Muscle layer of colon (tissue), 2 donors: ENCODE measurements around the gene SOX6.

Experiments used
- H3K27ac ChIP-seq: one replicate; pipeline ENCODE4 v1.7.0; 2013; ENCODE audit warnings: low read depth, mild to moderate bottlenecking, low read length, moderate library complexity
- H3K27me3 ChIP-seq, 2 donors: one replicate each; pipeline ENCODE4 v1.7.0; 2013; ENCODE audit warnings: low read length in 2 of 2, mild to moderate bottlenecking in 2 of 2; ENCODE audit not compliant: insufficient read depth in 2 of 2, control insufficient read depth in 1 of 2
- H3K36me3 ChIP-seq: one replicate; pipeline ENCODE4 v1.7.0; 2013; ENCODE audit warnings: mild to moderate bottlenecking, low read length; ENCODE audit not compliant: insufficient read depth
- H3K4me1 ChIP-seq: one replicate; pipeline ENCODE4 v1.7.0; 2013; ENCODE audit warnings: mild to moderate bottlenecking, low read length; ENCODE audit not compliant: insufficient read depth
- H3K4me3 ChIP-seq, 2 donors: one replicate each; pipeline ENCODE4 v1.7.0; 2013; ENCODE audit warnings: low read length in 2 of 2, low read depth in 1 of 2, mild to moderate bottlenecking in 1 of 2, moderate library complexity in 1 of 2
- H3K9ac ChIP-seq: one replicate; pipeline ENCODE4 v1.7.0; 2013; ENCODE audit warnings: low read length
- H3K9me3 ChIP-seq: one replicate; pipeline ENCODE4 v1.7.0; 2013; ENCODE audit warnings: mild to moderate bottlenecking, low read length
- donor health status: abdominal sarcoma.
- donor health status: Adenocarcinoma of cecum.

SOX6 gene

GRCh38 chr11:16363706-16364105 lies 7.4 kb upstream of the SOX6 start:
- H3K9ac ChIP-seq = no peak overlapping the region
- H3K27ac ChIP-seq = no peak overlapping the region
- no peaks in the 10 kb centered on the region for H3K27me3 ChIP-seq
- H3K4me3 ChIP-seq = no peak overlapping the region
- H3K4me1 ChIP-seq = peaks cover 1% of the 10 kb centered on the region
- no peaks in the 10 kb centered on the region for H3K36me3 ChIP-seq
- H3K9me3 ChIP-seq = no peaks in the 10 kb centered on the region

- Histone ChIP-seq H3K27me3 (no peaks in the 10 kb centered on the region), H3K9ac (no peak overlapping the region), H3K9me3 (no peaks in the 10 kb centered on the region), H3K4me1 (peaks cover 14% of the 10 kb centered on the region), H3K36me3 (no peaks in the 10 kb centered on the region), H3K4me3 (no peak overlapping the region), H3K27ac (no peak overlapping the region)
These were observed 4.9 kb upstream of the SOX6 start for GRCh38 chr11:16361108-16361865.

- H3K27ac ChIP-seq = no peak overlapping the region
- H3K9me3 ChIP-seq = no peaks in the 10 kb centered on the region
- H3K9ac ChIP-seq = no peak overlapping the region
- H3K4me1 ChIP-seq = peaks cover 20% of the 10 kb centered on the region
- H3K27me3 ChIP-seq = no peaks in the 10 kb centered on the region
- no peak overlapping the region for H3K4me3 ChIP-seq
- no peaks in the 10 kb centered on the region for H3K36me3 ChIP-seq
These were observed 3.0 kb upstream of the SOX6 start for GRCh38 chr11:16359369-16359768.

- Histone ChIP-seq H3K4me3 (no peak overlapping the region), H3K27me3 (no peaks in the 10 kb centered on the region), H3K36me3 (no peaks in the 10 kb centered on the region), H3K27ac (no peak overlapping the region), H3K9me3 (no peaks in the 10 kb centered on the region), H3K4me1 (peaks cover 20% of the 10 kb centered on the region), H3K9ac (no peak overlapping the region)
These were observed 2.4 kb upstream of the SOX6 start for GRCh38 chr11:16358726-16359125.

GRCh38 chr11:16357775-16358174 lies 1.4 kb upstream of the SOX6 start:
- no peaks in the 10 kb centered on the region for H3K36me3 ChIP-seq
- H3K27me3 ChIP-seq = no peaks in the 10 kb centered on the region
- no peak overlapping the region for H3K9ac ChIP-seq
- no peaks in the 10 kb centered on the region for H3K9me3 ChIP-seq
- H3K27ac ChIP-seq = no peak overlapping the region
- H3K4me1 ChIP-seq = peaks cover 20% of the 10 kb centered on the region
- no peak overlapping the region for H3K4me3 ChIP-seq

GRCh38 chr11:16356761-16357393 lies 531 bp upstream of the SOX6 start:
- H3K27me3 ChIP-seq = no peaks in the 10 kb centered on the region
- H3K36me3 ChIP-seq = no peaks in the 10 kb centered on the region
- no peaks in the 10 kb centered on the region for H3K9me3 ChIP-seq
- H3K4me3 ChIP-seq = no peak overlapping the region
- no peak overlapping the region for H3K27ac ChIP-seq
- no peak overlapping the region for H3K9ac ChIP-seq
- H3K4me1 ChIP-seq = peaks cover 20% of the 10 kb centered on the region

- Histone ChIP-seq H3K27me3 (no peaks in the 10 kb centered on the region), H3K9me3 (no peaks in the 10 kb centered on the region), H3K4me3 (no peak overlapping the region), H3K36me3 (no peaks in the 10 kb centered on the region), H3K27ac (no peak overlapping the region), H3K4me1 (peaks cover 15% of the 10 kb centered on the region), H3K9ac (no peak overlapping the region)
These were observed 3.6 kb downstream of the SOX6 start for GRCh38 chr11:16352707-16353106.

GRCh38 chr11:16350125-16350524 lies 6.2 kb downstream of the SOX6 start:
- no peak overlapping the region for H3K27ac ChIP-seq
- H3K27me3 ChIP-seq = no peaks in the 10 kb centered on the region
- H3K9me3 ChIP-seq = no peaks in the 10 kb centered on the region
- no peaks in the 10 kb centered on the region for H3K4me1 ChIP-seq
- H3K4me3 ChIP-seq = no peak overlapping the region
- no peaks in the 10 kb centered on the region for H3K36me3 ChIP-seq
- no peak overlapping the region for H3K9ac ChIP-seq

GRCh38 chr11:16347928-16348685 lies 8.2 kb downstream of the SOX6 start:
- Histone ChIP-seq H3K27ac (no peak overlapping the region), H3K27me3 (no peaks in the 10 kb centered on the region)

GRCh38 chr11:16346975-16347374 lies 9.4 kb downstream of the SOX6 start:
- H3K9ac ChIP-seq = no peak overlapping the region

More at GRCh38 chr11:16347928-16348685, 8.2 kb downstream of the SOX6 start:
- Histone ChIP-seq H3K9me3 (no peaks in the 10 kb centered on the region), H3K4me1 (no peaks in the 10 kb centered on the region), H3K36me3 (no peaks in the 10 kb centered on the region), H3K9ac (no peak overlapping the region), H3K4me3 (no peak overlapping the region)

GRCh38 chr11:16341853-16342252 lies 14.5 kb downstream of the SOX6 start:
- H3K4me1 ChIP-seq = no peaks in the 10 kb centered on the region
- no peak overlapping the region for H3K9ac ChIP-seq
- H3K9me3 ChIP-seq = no peaks in the 10 kb centered on the region
- no peak overlapping the region for H3K27ac ChIP-seq
- no peak overlapping the region for H3K4me3 ChIP-seq
- H3K36me3 ChIP-seq = no peaks in the 10 kb centered on the region
- H3K27me3 ChIP-seq = no peaks in the 10 kb centered on the region

More at GRCh38 chr11:16346975-16347374, 9.4 kb downstream of the SOX6 start:
- no peaks in the 10 kb centered on the region for H3K4me1 ChIP-seq
- no peaks in the 10 kb centered on the region for H3K36me3 ChIP-seq
- no peak overlapping the region for H3K27ac ChIP-seq
- H3K27me3 ChIP-seq = no peaks in the 10 kb centered on the region
- H3K4me3 ChIP-seq = no peak overlapping the region
- no peaks in the 10 kb centered on the region for H3K9me3 ChIP-seq
